Large intestine (tissue), 3 donors: ENCODE measurements around the gene CTNNA3. TPM values are rescaled to one million over a fixed set of nuclear protein-coding genes. Genes with fewer than 3 reads are reported as not detected.

Source experiments
- DNase-seq, 2 donors: peaks; one replicate each; pipeline versions ENCODE4 v3.0.0 to v3.0.0-alpha.2; 2013
- H3K27ac ChIP-seq: one replicate; pipeline ENCODE4 v1.5.1; 2013; ENCODE audit warnings: low read length
- H3K27me3 ChIP-seq: 2 replicates; pipeline ENCODE4 v1.6.1; 2013; ENCODE audit warnings: low read length; ENCODE audit not compliant: control insufficient read depth, insufficient read depth
- H3K36me3 ChIP-seq: 2 replicates; pipeline ENCODE4 v1.6.1; 2013; ENCODE audit warnings: low read length; ENCODE audit not compliant: control insufficient read depth, insufficient read depth
- H3K4me1 ChIP-seq: one replicate; pipeline ENCODE4 v1.6.1; 2013; ENCODE audit warnings: low read length; ENCODE audit not compliant: control insufficient read depth, insufficient read depth
- H3K4me3 ChIP-seq: one replicate; pipeline ENCODE4 v1.5.1; 2013; ENCODE audit warnings: low read length
- H3K9me3 ChIP-seq: one replicate; pipeline ENCODE4 v1.6.1; 2013; ENCODE audit warnings: mild to moderate bottlenecking, low read depth, low read length, moderate library complexity; ENCODE audit not compliant: control insufficient read depth
- WGBS: methylation state at CpG from one replicate; pipeline ENCODE4 v1.1.5; 2013; ENCODE audit warnings: low lambda C conversion rate; ENCODE audit not compliant: insufficient coverage; 5-methylcytosine and 5-hydroxymethylcytosine counted together
- polyA plus RNA-seq: library from polyadenylated mRNA; unstranded; fragments of 120-200 nt; gene quantifications from one replicate; pipeline ENCODE4 v1.2.1, GENCODE V29; 2013

The CTNNA3 gene
- polyA plus RNA-seq, 1 donor, result 2.3 TPM

- no peaks in the 10 kb centered on the region for H3K36me3 ChIP-seq
- no peaks in the 10 kb centered on the region for H3K27me3 ChIP-seq
- H3K4me3 ChIP-seq, result no peak overlapping the region
- no peaks in the 10 kb centered on the region for H3K4me1 ChIP-seq
- no peak for DNase-seq
- no peaks in the 10 kb centered on the region for H3K9me3 ChIP-seq
- H3K27ac ChIP-seq, result no peak overlapping the region
- WGBS, result 67% methylated on average over 2 of the region's 2 CpGs
These were observed 600.5 kb downstream of the CTNNA3 start for GRCh38 chr10:67095531-67095930.

DNA sequence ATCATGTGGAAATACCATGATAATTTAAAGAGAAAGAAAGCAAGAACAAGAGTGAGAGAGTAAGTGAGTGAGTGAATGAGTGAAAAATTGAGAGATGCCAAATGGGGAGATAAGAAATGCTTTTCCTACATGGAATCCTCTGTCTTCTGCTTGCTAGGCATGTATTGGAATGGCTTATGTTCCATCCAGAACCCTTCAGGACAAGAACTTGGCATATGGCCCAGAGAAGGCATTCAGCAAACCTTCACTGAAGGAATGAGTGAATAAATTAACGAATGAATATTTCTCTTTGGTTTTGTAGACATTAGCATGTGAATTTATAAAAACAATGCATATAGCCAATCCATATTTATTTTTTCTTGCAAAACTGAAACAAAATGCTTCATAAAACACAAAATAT, 608.0 kb downstream of the CTNNA3 start:
- Histone ChIP-seq H3K27ac (no peak overlapping the region), H3K27me3 (no peaks in the 10 kb centered on the region), H3K36me3 (no peaks in the 10 kb centered on the region), H3K4me1 (no peaks in the 10 kb centered on the region), H3K9me3 (no peaks in the 10 kb centered on the region), H3K4me3 (no peak overlapping the region)
- 78% methylated on average over 1 of the region's 1 CpG for whole genome bisulfite sequencing
- DNase-seq, result no peak

DNA sequence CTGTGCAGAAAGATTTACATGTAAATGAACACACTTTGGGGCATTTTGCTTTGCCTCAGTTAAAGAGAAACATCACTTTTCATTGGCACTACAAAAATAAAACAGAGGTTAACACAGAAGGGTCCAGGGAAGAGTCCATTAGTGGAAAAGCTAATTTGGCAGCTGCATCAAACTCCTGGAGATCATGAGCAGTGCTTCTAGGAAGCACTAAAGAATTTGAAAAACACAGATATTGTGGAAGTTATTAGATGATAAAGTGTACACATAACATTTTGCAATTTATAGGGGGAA, 608.9 kb downstream of the CTNNA3 start:
- no peaks in the 10 kb centered on the region for H3K9me3 ChIP-seq
- H3K4me3 ChIP-seq, result no peak overlapping the region
- H3K36me3 ChIP-seq, result no peaks in the 10 kb centered on the region
- H3K4me1 ChIP-seq, result no peaks in the 10 kb centered on the region
- no peak for DNase-seq
- no peak overlapping the region for H3K27ac ChIP-seq
- no peaks in the 10 kb centered on the region for H3K27me3 ChIP-seq

- no peak for DNase-seq
- no peak overlapping the region for H3K27ac ChIP-seq
- no peaks in the 10 kb centered on the region for H3K27me3 ChIP-seq
- no peaks in the 10 kb centered on the region for H3K4me1 ChIP-seq
- H3K9me3 ChIP-seq, result no peaks in the 10 kb centered on the region
- 89% methylated on average over 2 of the region's 2 CpGs for WGBS
- H3K4me3 ChIP-seq, result no peak overlapping the region
- H3K36me3 ChIP-seq, result no peaks in the 10 kb centered on the region
These were observed 609.5 kb downstream of the CTNNA3 start for GRCh38 chr10:67086327-67087134.

DNA sequence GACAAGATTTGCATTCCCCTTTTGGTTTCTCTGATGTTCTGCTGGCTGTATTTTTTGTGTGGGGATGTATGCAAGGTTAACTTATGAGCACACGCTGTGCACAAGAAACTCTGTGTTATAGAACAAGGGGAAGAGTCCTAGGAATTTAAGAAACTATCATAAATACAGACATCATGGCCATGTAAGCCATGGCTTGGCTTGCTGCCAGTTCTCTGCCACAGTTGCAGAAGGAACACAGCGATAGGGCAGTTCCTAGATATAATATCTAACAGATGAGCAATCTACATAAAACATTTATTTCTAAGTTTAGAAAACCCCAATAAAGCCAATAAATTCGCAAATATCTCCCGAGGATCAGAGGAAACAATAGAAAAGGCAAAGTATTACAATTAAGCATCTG, 616.9 kb downstream of the CTNNA3 start:
- Histone ChIP-seq H3K4me3 (no peak overlapping the region), H3K4me1 (peaks cover 6% of the 10 kb centered on the region), H3K9me3 (no peaks in the 10 kb centered on the region), H3K27ac (no peak overlapping the region), H3K36me3 (no peaks in the 10 kb centered on the region), H3K27me3 (no peaks in the 10 kb centered on the region)
- WGBS, result 67% methylated on average over 2 of the region's 4 CpGs
- no peak for DNase-seq

GRCh38 chr10:67077376-67077775, 618.6 kb downstream of the CTNNA3 start:
- no peak overlapping the region for H3K27ac ChIP-seq
- H3K9me3 ChIP-seq, result no peaks in the 10 kb centered on the region
- 100% methylated on average over 1 of the region's 1 CpG for WGBS
- peaks cover 6% of the 10 kb centered on the region for H3K4me1 ChIP-seq
- H3K27me3 ChIP-seq, result no peaks in the 10 kb centered on the region
- no peaks in the 10 kb centered on the region for H3K36me3 ChIP-seq
- DNase-seq, result no peak
- H3K4me3 ChIP-seq, result no peak overlapping the region

- H3K27me3 ChIP-seq, result no peaks in the 10 kb centered on the region
- peak overlapping the region; percentile 31 for H3K27ac ChIP-seq
- peaks cover 6% of the 10 kb centered on the region for H3K4me1 ChIP-seq
- no peak overlapping the region for H3K4me3 ChIP-seq
- DNase-seq, result peak; percentile 42 to 67
- no peaks in the 10 kb centered on the region for H3K36me3 ChIP-seq
- H3K9me3 ChIP-seq, result no peaks in the 10 kb centered on the region
These were observed 619.9 kb downstream of the CTNNA3 start for GRCh38 chr10:67076144-67076543.

DNA sequence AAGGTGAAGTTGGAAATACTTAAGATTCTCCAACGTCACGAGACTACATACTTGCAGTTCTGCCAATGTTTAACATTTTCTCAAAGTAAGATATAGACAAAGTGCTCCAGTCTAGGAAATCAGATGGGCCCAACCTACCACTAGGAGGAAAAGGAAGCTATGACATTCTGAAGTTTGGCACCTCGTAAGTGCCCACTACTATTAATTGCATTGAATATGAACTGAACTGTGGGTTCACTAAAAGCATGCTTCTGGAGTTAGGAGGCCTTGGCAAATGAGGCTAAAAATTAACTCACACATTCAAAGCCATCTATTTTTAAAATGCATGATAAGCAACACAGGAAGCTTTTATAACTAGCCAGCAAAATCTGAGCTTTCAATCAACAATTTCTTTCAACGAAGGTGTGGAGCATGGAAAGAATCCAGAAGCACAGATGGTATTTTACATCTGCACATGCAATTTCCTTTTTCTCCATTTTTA, 620.5 kb downstream of the CTNNA3 start:
- peak overlapping the region; percentile 31 for H3K27ac ChIP-seq
- peak in 1 of 2 donors; percentile 46 for DNase-seq

GRCh38 chr10:67072654-67073053, 623.3 kb downstream of the CTNNA3 start:
- no peaks in the 10 kb centered on the region for H3K9me3 ChIP-seq
- WGBS, result no CpG with 5 or more reads among the region's 1 CpG
- H3K4me3 ChIP-seq, result no peak overlapping the region
- no peaks in the 10 kb centered on the region for H3K27me3 ChIP-seq
- no peaks in the 10 kb centered on the region for H3K36me3 ChIP-seq
- peaks cover 6% of the 10 kb centered on the region for H3K4me1 ChIP-seq
- no peak overlapping the region for H3K27ac ChIP-seq
- no peak for DNase-seq

More for the DNA sequence above, 620.5 kb downstream of the CTNNA3 start:
- Histone ChIP-seq H3K4me3 (no peak overlapping the region), H3K4me1 (peaks cover 6% of the 10 kb centered on the region), H3K36me3 (no peaks in the 10 kb centered on the region), H3K27me3 (no peaks in the 10 kb centered on the region), H3K9me3 (no peaks in the 10 kb centered on the region)
- 11% methylated on average over 3 of the region's 4 CpGs for WGBS

DNA sequence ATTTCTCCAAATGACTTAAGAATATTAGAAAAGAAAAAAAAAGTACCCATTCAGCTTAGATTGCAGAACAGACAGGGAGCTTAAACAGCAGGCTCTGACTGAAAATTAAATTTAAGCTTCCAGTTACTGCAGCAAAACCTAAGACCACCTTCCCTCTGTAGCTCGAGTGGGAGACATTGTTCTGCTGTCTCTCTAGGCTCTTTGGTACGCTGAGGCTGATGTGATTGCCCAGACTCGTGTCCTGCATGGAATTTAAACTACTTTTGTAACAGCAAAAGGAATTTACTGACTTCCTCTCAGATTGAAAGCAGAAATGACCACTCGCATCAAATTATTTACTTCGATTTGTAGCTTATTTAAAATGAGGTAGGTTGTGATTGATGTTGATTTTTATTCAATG, 645.6 kb downstream of the CTNNA3 start:
- 58% methylated on average over 3 of the region's 5 CpGs for WGBS
- Histone ChIP-seq H3K4me1 (no peaks in the 10 kb centered on the region), H3K9me3 (peaks cover 1% of the 10 kb centered on the region), H3K4me3 (no peak overlapping the region), H3K36me3 (no peaks in the 10 kb centered on the region), H3K27me3 (no peaks in the 10 kb centered on the region), H3K27ac (no peak overlapping the region)
- no peak for DNase-seq

DNA sequence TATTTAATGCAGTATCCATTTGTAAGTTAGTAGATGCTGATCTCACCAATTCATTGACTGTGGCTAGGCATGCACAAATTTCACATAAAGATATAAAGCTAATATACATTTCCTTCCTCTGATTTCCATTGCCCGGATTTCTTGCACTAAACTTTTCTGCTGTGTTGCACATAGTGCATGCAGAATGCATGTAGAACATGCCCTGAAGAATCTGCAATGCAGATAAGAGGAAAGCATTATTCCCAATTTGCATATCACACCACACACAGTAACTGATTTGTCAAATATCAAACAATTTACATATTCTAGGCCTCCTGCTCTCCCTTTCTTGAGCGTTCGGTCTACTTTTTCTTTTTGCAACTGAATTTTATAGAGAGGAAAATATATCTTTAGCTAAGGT, 646.0 kb downstream of the CTNNA3 start:
- H3K9me3 ChIP-seq, result peaks cover 2% of the 10 kb centered on the region
- no peak overlapping the region for H3K27ac ChIP-seq
- WGBS, result 100% methylated on average over 2 of the region's 3 CpGs
- no peak for DNase-seq
- H3K27me3 ChIP-seq, result no peaks in the 10 kb centered on the region
- no peak overlapping the region for H3K4me3 ChIP-seq
- H3K4me1 ChIP-seq, result no peaks in the 10 kb centered on the region
- no peaks in the 10 kb centered on the region for H3K36me3 ChIP-seq
